ENCODE results near the gene MAN2A1.

Gene MAN2A1

GRCh38 chr5:109706095-109706494, 16.4 kb downstream of the MAN2A1 start:
- no peak for DNase-seq (ENCODE audit: low read depth, low spot score)

DNA sequence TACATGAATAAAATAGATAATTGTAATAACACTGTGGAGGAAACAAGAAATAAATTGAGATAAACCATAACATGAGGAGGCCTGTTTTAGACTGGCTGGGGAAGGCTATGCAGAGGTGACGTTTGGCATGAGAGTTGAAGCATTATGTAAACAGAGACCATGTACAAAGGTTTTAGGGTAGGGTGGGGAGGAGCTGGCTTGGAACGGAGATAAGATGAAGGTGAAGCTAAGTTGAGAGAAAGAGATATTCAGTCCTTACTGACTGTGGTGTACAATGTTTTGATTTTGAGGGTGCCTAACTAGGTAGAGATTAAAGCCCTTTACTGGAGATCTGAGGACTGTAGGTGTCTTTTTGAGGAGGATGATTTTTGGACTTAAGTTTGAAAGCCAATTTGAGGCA, 17.8 kb downstream of the MAN2A1 start:
- DNase-seq (ENCODE audit: low read depth, low spot score): no peak

GRCh38 chr5:109708813-109709212, 19.1 kb downstream of the MAN2A1 start:
- no peak for DNase-seq (ENCODE audit: low read depth, low spot score)

DNA sequence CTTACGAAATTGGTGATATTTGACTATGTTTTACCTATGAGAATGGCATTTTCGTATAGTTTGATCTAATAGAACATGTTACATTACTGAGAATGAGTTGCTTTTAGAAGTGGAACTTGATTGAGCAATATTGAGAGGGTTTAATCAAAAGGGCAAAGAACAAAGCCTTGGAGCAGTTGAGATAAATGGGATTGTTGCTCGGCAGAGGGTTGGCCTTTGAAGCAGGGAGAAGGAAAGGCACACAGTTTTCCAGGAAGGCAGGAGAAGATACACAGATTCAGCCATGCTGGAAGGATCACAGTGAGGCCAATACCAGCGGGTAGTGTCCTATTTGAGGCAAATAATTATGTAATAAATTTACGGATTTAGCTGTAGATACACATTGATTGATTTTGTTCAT, 19.5 kb downstream of the MAN2A1 start:
- no peak for DNase-seq (ENCODE audit: low read depth, low spot score)

DNA sequence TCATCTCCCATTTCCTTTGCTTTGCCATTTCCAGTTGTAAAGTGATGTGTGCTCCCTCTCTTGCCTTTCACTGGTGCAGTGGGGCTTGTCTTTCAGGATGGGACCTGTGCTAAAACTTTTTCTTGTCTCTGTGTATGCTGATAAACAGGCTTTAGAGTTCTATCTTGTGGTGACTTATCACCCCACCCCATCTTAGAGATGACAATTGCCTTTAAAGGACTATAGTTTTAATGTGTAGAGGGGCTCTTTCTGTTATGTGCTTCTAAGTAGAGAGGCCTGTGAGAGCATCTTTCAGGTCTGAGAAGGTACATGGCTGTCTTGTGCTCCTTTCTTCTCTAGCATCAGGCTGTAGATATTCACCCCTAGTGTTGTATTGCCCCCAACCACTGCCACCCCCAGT, 21.9 kb downstream of the MAN2A1 start:
- no peak for DNase-seq (ENCODE audit: low read depth, low spot score)

DNA sequence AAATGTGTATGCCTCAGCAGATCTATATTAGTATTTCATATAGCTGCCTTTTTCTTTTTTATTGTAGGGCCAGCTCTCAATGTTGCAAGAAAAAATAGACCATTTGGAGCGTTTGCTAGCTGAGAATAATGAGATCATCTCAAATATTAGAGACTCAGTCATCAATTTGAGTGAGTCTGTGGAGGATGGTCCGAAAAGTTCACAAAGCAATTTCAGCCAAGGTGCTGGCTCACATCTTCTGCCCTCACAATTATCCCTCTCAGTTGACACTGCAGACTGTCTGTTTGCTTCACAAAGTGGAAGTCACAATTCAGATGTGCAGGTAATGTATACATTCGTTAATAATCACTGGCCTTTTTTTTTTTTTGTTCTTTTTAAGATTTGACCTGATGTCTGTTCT, 23.7 kb downstream of the MAN2A1 start:
- DNase-seq (ENCODE audit: low read depth, low spot score): no peak

DNA sequence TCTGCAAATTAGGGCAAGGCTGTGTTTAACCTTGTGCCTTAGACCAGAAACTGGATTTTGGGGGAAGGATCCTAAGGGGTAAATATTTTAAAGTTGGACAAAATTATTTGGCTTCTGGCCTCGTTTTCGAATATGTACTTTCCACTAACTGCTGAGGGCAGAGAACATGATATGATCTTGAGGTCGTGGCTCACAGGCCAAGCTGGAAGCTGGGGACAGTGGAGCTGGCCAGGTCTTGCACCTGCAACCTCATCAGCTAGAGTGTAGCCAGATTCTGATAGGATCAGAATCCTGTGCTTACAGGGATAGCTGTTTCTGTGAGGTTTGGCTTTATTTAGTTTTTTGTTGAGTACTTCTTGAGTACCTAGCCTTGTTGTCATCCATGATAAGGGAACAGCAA, 24.9 kb downstream of the MAN2A1 start:
- no peak for DNase-seq (ENCODE audit: low read depth, low spot score)

DNA sequence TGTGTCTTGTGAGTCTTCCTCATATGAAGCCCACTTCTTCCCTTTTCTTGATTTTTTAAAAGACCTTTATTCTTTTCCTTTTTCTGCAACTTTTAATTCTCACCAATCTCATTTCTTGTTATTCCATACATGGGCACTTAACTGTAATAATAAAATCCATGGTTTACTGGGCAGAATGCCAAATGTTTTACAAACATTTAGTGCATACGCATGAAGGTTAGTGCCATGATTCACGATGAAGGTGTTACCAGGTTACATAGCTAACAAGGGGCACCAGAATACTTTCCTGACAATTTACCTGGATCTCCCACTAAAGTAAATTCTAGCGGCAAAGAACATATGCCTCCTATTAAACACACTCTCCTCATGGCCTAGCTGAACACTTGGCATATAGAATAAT, 28.5 kb downstream of the MAN2A1 start:
- DNase-seq (ENCODE audit: low read depth, low spot score): no peak

DNA sequence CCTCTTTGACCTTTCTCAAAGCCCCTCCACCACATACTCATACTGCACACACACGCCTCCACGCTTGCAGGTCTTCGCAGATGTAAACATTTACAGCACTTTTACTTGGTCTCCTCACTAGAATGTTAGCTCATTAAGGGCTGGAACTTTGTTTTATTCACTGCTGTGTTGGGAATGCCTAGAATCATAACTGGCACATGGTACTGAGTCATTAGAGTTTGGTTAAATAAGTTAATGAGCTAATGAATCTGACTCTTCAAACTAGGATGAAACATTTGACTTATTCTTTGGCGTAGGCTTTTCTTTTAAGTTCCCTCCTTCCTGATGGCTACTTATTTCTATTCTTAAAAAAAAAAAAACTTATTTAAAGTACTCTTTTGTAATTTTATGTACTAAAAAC, 28.9 kb downstream of the MAN2A1 start:
- DNase-seq (ENCODE audit: low read depth, low spot score): no peak

- no peak for DNase-seq (ENCODE audit: low read depth, low spot score)
Measured at GRCh38 chr5:109719978-109720377, 30.3 kb downstream of the MAN2A1 start.

DNA sequence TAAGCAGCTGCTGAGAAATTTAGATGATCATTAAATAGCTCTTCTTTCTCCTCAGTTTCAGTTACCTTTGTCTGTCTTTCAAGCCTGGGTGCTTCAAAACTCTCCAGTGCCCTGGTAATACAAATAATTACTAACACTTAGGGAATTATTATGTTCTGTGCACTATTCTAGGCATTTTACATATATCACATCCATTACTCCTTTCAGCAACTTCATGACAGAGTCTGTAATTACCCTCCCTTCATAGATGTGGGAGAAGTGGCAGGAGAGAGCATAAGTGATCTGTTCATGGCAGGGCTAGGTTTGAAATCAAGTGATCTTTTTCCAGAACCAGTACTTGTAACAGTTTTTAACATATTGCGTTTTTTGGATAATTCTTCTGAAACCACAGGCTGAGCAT, 32.0 kb downstream of the MAN2A1 start:
- DNase-seq (ENCODE audit: low read depth, low spot score): no peak

- no peak for DNase-seq (ENCODE audit: low read depth, low spot score)
Measured at GRCh38 chr5:109723606-109724005, 33.9 kb downstream of the MAN2A1 start.

DNA sequence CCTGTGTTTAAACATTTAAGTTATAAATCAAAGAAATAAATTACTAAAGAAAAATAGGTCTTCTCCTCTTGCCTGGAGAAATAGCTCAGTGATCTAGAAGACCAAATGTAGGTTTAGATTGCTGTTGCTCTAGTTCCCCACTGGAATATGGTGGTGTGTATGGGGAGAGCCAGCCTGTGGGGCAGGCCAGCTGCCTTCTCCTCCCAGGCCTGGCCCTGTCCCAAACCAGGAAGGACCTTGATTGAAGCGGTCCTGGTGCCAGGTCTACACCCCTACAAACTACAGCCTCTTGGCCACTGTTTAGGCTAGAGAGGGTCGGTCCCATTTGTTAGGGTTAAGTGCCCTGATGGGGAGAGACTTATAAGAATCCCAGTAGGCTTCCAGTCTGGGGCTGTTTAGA, 35.4 kb downstream of the MAN2A1 start:
- no peak for DNase-seq (ENCODE audit: low read depth, low spot score)

GRCh38 chr5:109739741-109740728, 50.3 kb downstream of the MAN2A1 start:
- peak; percentile 90 for DNase-seq (ENCODE audit: low read depth, low spot score)

- DNase-seq (ENCODE audit: low read depth, low spot score): no peak
Measured at GRCh38 chr5:109740966-109741365, 51.2 kb downstream of the MAN2A1 start.

DNA sequence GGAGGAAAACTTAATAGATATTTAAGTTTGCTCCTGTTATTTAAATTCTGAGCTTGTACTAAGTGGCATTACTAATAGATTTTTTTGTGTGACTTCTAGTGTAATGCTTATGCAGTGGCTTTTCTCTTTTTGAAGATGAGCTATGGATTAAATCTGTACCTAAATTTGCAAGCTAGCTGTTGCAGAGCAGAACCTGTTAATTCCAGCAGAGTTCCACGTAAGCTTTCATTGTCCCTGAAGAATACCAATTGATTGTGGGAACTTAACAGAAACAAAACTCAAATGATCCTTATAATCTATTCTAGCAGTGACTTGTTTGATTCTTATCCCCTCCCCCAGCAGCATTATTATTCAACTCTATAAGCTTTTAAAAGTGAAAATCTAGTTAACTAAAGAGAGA, 51.7 kb downstream of the MAN2A1 start:
- no peak for DNase-seq (ENCODE audit: low read depth, low spot score)

- DNase-seq (ENCODE audit: low read depth, low spot score): no peak
Measured at GRCh38 chr5:109743041-109743531, 53.4 kb downstream of the MAN2A1 start.

- no peak for DNase-seq (ENCODE audit: low read depth, low spot score)
Measured at GRCh38 chr5:109743770-109744212, 54.1 kb downstream of the MAN2A1 start.

- DNase-seq (ENCODE audit: low read depth, low spot score): no peak
Measured at GRCh38 chr5:109744261-109744660, 54.5 kb downstream of the MAN2A1 start.

DNA sequence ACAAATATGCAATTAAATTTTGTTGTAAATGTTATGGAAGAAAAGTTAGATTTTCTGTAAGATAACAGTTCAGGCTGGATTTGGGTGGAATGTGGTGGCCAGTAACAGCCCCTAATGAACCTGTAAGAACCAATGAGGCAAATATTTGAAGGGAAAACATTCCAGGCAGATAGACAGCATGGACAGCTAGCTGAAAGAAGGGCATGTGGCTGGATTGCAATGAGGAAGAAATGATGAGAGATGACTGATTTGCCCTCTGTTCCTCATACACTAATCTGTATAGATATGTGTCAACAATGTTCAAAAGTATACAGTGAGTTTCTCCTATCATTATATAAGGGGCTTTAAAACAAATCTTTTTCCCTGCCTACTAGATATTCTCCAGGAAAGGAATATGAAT, 58.8 kb downstream of the MAN2A1 start:
- no peak for DNase-seq (ENCODE audit: low read depth, low spot score)

- no peak for DNase-seq (ENCODE audit: low read depth, low spot score)
Measured at GRCh38 chr5:109750463-109750862, 60.7 kb downstream of the MAN2A1 start.

GRCh38 chr5:109753279-109753678, 63.6 kb downstream of the MAN2A1 start:
- no peak for DNase-seq (ENCODE audit: low read depth, low spot score)

GRCh38 chr5:109754319-109754718, 64.6 kb downstream of the MAN2A1 start:
- DNase-seq (ENCODE audit: low read depth, low spot score): no peak

Data from iPS DF 19.7 (cell line).